ENCODE data around the gene MAB21L1. TPM values are rescaled to one million over a fixed set of nuclear protein-coding genes. Genes with fewer than 3 reads are reported as not detected.
A peak's percentile ranks its signal among the peaks of the same experiment; 100 is the strongest.

The MAB21L1 gene
- total RNA-seq, 2 experiments from 2014 or later, result not detected

DNA sequence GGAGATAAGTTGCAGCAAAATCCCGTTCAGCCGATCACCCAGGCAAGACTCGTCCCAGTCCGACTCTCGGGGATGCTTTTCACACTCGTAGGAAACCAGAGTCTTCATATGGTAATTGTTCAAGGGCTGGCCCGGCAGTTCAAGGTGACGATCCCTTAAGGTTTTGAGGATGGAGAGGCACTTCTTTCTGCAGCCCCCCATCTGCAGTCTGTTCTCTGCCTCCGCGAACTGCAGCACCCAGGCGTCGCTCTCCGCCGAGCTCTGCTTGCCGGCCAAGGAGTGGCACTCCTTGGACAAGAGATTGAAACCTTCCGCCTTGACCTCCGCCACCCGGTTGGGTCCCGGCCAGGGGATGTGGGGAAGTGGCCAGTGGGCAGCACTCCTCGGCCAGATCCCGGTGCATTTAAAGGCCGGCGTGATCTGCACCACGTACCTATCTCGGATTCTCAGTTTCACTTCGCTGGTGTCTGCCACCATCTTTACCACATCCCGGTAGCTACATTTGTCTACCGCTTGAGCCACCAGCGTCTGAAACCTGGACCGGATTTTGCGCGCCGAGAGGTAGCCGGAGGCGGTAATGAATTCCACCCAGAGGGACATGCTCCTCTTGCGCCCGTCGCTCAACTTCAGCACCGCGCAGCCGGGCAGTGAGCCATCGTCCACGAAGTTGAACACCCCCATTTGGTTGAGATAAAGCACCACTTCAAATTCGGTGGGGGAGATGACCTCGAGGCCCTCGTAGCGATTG is 1.1 kb downstream of the MAB21L1 start:
- peaks cover 6% of the 10 kb centered on the region for H3K36me3 Mint-ChIP-seq
- CTCF ChIA-PET, result no interaction called here
- DNase-seq, result no peak
- peaks cover 5% of the 10 kb centered on the region for H3K9me3 Mint-ChIP-seq (ENCODE audit: low read depth)
- peaks cover 79% of the 10 kb centered on the region for H3K27me3 Mint-ChIP-seq
- peak overlapping the region; percentile 67 for H3K4me3 Mint-ChIP-seq
- ATAC-seq, result no peak
- peaks cover 13% of the 10 kb centered on the region for H3K4me1 Mint-ChIP-seq
- peak overlapping the region; percentile 45 for H3K27ac Mint-ChIP-seq

- Mint-ChIP-seq H3K4me1 (peaks cover 13% of the 10 kb centered on the region), H3K27me3 (peaks cover 84% of the 10 kb centered on the region), H3K4me3 (no peak overlapping the region), H3K36me3 (peaks cover 6% of the 10 kb centered on the region), H3K9me3 (ENCODE audit: low read depth) (peaks cover 8% of the 10 kb centered on the region), H3K27ac (peak overlapping the region; percentile 45)
- no peak for DNase-seq
- CTCF ChIA-PET, result no interaction called here
- ATAC-seq, result no peak
Observed at GRCh38 chr13:35474496-35475211, 1.8 kb downstream of the MAB21L1 start.

GRCh38 chr13:35473802-35474201 is 2.7 kb downstream of the MAB21L1 start:
- Mint-ChIP-seq H3K27me3 (peaks cover 81% of the 10 kb centered on the region), H3K4me3 (no peak overlapping the region), H3K36me3 (peaks cover 6% of the 10 kb centered on the region), H3K9me3 (ENCODE audit: low read depth) (peaks cover 8% of the 10 kb centered on the region), H3K27ac (no peak overlapping the region), H3K4me1 (peaks cover 13% of the 10 kb centered on the region)
- CTCF ChIA-PET, result no interaction called here
- DNase-seq (no peak), ATAC-seq (no peak)

DNA sequence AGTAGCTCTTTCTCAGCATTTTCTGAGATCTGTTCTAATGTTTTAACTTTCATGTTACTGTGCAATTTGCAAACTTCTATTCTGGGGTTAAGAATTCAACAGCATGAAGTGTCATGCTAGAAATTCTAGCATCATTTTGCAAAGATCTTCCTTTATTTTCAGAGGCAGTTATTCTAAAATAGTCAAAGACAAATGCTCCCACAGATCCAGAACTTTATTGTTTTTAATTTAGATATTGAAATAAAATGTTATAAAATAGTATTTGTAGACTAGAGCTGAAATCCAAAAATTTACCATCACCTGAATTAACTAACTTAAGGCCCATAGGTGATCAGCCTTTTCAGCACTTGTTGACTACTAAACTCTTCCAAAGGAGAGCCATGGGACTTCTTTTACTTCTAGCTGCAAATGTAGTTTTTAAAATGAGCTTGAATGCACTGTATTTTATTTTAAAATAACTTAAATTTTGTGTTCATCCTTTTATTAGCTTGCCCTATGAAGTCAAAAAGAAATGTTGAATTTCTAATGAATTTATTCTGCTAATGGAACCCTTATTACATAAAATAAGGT is 3.2 kb downstream of the MAB21L1 start:
- ATAC-seq (no peak), DNase-seq (no peak)
- no peak overlapping the region for H3K27ac Mint-ChIP-seq
- CTCF ChIA-PET, result no interaction called here
- peaks cover 80% of the 10 kb centered on the region for H3K27me3 Mint-ChIP-seq
- H3K4me1 Mint-ChIP-seq, result peaks cover 13% of the 10 kb centered on the region
- H3K36me3 Mint-ChIP-seq, result peaks cover 6% of the 10 kb centered on the region
- H3K9me3 Mint-ChIP-seq (ENCODE audit: low read depth), result peaks cover 8% of the 10 kb centered on the region
- H3K4me3 Mint-ChIP-seq, result no peak overlapping the region

DNA sequence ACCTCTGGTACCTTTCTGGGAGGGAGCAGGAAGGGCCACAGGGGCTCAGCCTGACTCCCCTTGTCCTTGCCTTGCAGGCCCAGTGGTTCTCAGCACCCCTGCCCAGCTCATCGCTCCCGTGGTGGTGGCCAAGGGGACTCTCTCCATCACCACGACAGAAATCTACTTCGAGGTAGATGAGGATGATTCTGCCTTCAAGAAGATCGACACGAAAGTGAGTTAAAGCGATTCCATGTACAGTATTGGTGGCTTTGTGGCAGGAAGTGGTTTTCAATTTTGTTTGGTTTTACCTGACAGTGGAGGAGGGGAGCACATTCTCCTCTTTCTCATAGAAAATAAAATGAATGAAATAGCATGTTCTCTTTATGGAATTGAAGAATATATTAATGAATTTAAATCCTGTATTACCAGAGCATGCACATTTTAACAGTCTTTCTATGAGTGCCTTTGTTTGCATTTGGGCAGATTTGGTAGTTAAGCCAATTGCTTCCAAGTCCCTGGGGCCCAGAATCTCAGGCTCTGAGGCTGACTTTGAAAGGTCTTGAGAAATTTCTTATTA is 4.1 kb downstream of the MAB21L1 start:
- no peak for ATAC-seq

GRCh38 chr13:35471706-35472322 is 4.7 kb downstream of the MAB21L1 start:
- peaks cover 6% of the 10 kb centered on the region for H3K36me3 Mint-ChIP-seq
- no peak overlapping the region for H3K4me3 Mint-ChIP-seq
- DNase-seq, result no peak
- H3K27me3 Mint-ChIP-seq, result peaks cover 65% of the 10 kb centered on the region
- ATAC-seq, result no peak
- H3K9me3 Mint-ChIP-seq (ENCODE audit: low read depth), result peaks cover 8% of the 10 kb centered on the region
- peaks cover 13% of the 10 kb centered on the region for H3K4me1 Mint-ChIP-seq
- CTCF ChIA-PET, result no interaction called here
- peak overlapping the region; percentile 19 for H3K27ac Mint-ChIP-seq

More for the DNA sequence above, 4.1 kb downstream of the MAB21L1 start:
- H3K27ac Mint-ChIP-seq, result no peak overlapping the region
- H3K36me3 Mint-ChIP-seq, result peaks cover 6% of the 10 kb centered on the region
- DNase-seq, result no peak
- H3K9me3 Mint-ChIP-seq (ENCODE audit: low read depth), result peaks cover 8% of the 10 kb centered on the region
- peaks cover 13% of the 10 kb centered on the region for H3K4me1 Mint-ChIP-seq
- CTCF ChIA-PET, result no interaction called here
- H3K27me3 Mint-ChIP-seq, result peaks cover 71% of the 10 kb centered on the region
- H3K4me3 Mint-ChIP-seq, result no peak overlapping the region

DNA sequence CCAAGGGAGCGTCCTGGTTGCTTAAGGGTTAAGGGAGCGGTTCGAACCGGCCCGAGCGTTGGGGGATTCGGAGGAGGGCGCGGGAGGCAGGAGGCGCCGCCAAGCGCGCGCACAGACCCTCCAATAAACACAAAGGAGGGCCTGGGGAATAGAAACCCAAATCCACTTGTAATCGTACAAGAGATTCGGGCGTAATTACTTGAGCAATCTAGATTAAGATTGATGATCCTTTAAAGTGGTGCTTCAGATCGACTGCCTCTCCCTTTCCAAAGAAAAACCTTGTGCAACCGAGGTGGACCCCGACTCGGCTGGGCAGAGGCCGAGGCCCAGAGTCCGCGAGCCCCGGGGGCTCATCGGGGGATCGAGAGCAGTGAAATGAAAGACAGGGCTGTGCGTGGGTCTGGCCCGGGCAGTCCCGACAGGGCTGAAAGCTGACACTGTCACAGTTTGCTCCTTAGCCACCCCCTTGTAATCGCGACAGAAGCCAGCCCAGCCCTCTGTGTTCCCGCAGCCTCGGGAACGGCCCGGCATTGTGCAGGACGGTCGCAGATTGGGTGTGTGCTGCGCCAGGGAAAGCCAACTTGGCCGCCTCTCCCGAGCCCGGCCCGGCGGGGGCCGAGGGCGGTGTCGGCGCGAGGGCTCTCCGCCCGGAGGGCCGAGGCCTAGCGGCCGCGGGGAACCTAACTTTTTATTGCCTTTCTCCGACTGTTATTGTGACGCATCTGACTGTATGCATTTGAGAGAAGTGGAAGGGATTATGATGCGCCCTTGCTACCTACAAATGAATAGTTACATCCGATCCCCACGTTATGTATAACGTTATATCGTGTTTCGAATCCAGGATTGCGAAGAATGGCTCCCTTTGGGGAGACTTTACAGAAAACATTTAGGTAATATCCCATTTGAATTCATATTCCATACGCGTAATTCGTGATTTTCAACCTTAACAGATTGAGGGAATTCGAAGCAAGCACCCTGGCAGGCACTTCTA is 5.5 kb downstream of the MAB21L1 start:
- H3K4me3 Mint-ChIP-seq, result no peak overlapping the region
- peaks cover 8% of the 10 kb centered on the region for H3K9me3 Mint-ChIP-seq (ENCODE audit: low read depth)
- H3K27me3 Mint-ChIP-seq, result peaks cover 56% of the 10 kb centered on the region
- CTCF ChIA-PET, result no interaction called here
- no peak for DNase-seq
- ATAC-seq, result no peak
- H3K4me1 Mint-ChIP-seq, result peaks cover 9% of the 10 kb centered on the region
- H3K36me3 Mint-ChIP-seq, result peaks cover 4% of the 10 kb centered on the region
- no peak overlapping the region for H3K27ac Mint-ChIP-seq

DNA sequence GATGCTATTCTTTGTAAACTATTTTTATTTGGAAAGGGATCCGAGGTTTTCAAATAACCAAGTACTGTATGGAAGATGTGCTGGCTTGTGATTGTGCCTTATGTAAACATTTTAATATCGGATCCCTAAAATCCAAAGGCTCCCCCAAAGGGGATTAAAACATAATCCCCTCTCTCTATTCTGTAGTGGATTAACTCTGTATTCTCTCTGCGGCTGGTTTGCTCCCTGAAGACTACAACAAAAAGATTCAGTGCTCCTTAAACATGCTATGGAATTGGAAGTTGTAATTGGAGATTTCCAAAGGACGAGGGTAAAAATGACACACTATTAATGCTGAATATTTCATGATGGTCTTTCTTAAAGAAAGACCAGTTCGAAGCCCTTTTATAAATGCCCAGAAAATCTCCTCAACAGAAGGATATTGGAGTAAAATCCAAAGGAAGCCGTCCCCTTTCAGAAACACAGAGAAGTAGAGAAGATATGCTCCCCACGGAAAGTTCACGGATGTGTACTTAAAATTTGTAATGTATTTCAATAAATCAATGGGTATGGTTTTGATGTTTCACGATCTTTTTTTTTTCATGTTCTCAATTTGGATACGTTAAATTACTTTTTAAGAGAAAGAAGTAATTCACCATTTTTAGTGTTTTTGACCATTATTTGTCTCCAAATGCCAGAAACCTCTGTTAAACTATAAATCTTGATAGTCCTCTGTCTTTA is 6.5 kb downstream of the MAB21L1 start:
- Mint-ChIP-seq H3K9me3 (ENCODE audit: low read depth) (peaks cover 8% of the 10 kb centered on the region), H3K27ac (no peak overlapping the region), H3K36me3 (peaks cover 2% of the 10 kb centered on the region), H3K4me1 (no peaks in the 10 kb centered on the region), H3K4me3 (no peak overlapping the region), H3K27me3 (peaks cover 46% of the 10 kb centered on the region)
- CTCF ChIA-PET, result no interaction called here
- DNase-seq (no peak), ATAC-seq (no peak)

GRCh38 chr13:35468195-35468594 is 8.3 kb downstream of the MAB21L1 start:
- ATAC-seq, result no peak
- Mint-ChIP-seq H3K4me1 (no peaks in the 10 kb centered on the region), H3K27ac (no peak overlapping the region), H3K4me3 (no peak overlapping the region), H3K36me3 (peaks cover 2% of the 10 kb centered on the region), H3K27me3 (peaks cover 35% of the 10 kb centered on the region), H3K9me3 (ENCODE audit: low read depth) (peaks cover 6% of the 10 kb centered on the region)
- CTCF ChIA-PET, result no interaction called here
- no peak for DNase-seq

DNA sequence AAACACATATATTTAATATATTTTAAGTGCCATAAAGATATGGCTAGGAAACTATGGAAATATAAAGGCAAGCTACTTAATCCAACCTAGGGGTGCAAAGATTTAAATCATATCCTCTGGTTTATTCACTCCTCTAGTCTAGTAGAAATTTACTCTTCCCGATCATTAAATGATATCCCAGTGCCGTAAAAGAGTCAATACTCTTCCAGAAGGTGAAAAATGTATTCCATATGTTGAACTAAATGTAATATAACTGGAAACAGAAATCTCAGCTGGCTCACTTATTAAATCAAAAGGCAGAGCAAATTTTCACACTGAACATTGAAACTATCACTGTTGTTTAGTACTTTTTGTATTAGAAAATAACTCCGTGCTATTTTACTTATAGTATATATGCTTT is 11.1 kb downstream of the MAB21L1 start:
- H3K27ac Mint-ChIP-seq, result no peak overlapping the region
- H3K9me3 Mint-ChIP-seq (ENCODE audit: low read depth), result peaks cover 2% of the 10 kb centered on the region
- no peak overlapping the region for H3K4me3 Mint-ChIP-seq
- peaks cover 12% of the 10 kb centered on the region for H3K27me3 Mint-ChIP-seq
- H3K36me3 Mint-ChIP-seq, result no peaks in the 10 kb centered on the region
- no peaks in the 10 kb centered on the region for H3K4me1 Mint-ChIP-seq
- ATAC-seq, result no peak
- DNase-seq, result no peak
- CTCF ChIA-PET, result no interaction called here

GRCh38 chr13:35460061-35460460 is 16.4 kb downstream of the MAB21L1 start:
- Mint-ChIP-seq H3K27me3 (no peaks in the 10 kb centered on the region), H3K9me3 (ENCODE audit: low read depth) (peaks cover 2% of the 10 kb centered on the region), H3K4me1 (no peaks in the 10 kb centered on the region), H3K36me3 (no peaks in the 10 kb centered on the region), H3K4me3 (no peak overlapping the region), H3K27ac (no peak overlapping the region)
- DNase-seq, result no peak
- CTCF ChIA-PET, result interaction anchor here (0.6 kb wide), 1 partner anchor 226 kb away, joined by 3 read pairs; no protein-coding TSS in a partner anchor
- ATAC-seq, result no peak

DNA sequence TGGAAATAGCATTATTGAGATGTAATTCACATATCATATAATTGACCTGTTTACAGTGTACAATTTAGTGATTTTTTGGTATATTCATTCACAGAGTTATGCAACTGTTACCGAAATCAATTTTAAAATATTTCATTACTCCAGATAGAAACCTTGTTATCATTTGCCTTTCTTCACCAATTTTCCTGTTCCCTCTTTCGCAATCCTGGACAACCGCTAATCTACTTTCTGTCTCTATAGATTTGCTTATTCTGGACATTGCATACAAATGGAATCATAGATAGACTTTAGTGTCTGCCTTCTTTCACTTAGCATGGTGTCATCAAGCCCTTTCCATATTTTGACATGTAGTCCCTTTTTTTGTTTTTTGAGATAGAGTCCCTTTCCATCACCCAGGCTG is 19.2 kb downstream of the MAB21L1 start:
- H3K27me3 Mint-ChIP-seq, result no peaks in the 10 kb centered on the region
- no peak for DNase-seq
- ATAC-seq, result no peak
- H3K27ac Mint-ChIP-seq, result no peak overlapping the region
- H3K4me3 Mint-ChIP-seq, result no peak overlapping the region
- no peaks in the 10 kb centered on the region for H3K4me1 Mint-ChIP-seq
- no peaks in the 10 kb centered on the region for H3K36me3 Mint-ChIP-seq
- H3K9me3 Mint-ChIP-seq (ENCODE audit: low read depth), result peaks cover 2% of the 10 kb centered on the region
- CTCF ChIA-PET, result no interaction called here
